Right lobe of liver (tissue), 4 donors: ENCODE results near the gene RASGRP3.

Source experiments
- POLR2A ChIP-seq: fragments of 450-650 bp; IDR thresholded peaks from one replicate; pipeline ENCODE4 v1.6.1; 2017; ENCODE audit warnings: antibody characterized with exemption, mild to moderate bottlenecking
- TF ChIP-seq, protein P1 (sequence below), 4 donors: fragments of 200-600 bp in 3 of 4; fragments of 450-650 bp in 1 of 4; IDR thresholded peaks; one replicate each; pipeline versions ENCODE4 v1.5.1 to v1.8.0; 2016 to 2022; ENCODE audit warnings: antibody characterized with exemption in 4 of 4, mild to moderate bottlenecking in 2 of 4
- donor health status: DM: no; HTN: no; CAD: no.
- donor health status: DM: no; HTN: no; CAD: no.
- donor health status: DM: no; HTN: yes; CAD: no.

DNA sequence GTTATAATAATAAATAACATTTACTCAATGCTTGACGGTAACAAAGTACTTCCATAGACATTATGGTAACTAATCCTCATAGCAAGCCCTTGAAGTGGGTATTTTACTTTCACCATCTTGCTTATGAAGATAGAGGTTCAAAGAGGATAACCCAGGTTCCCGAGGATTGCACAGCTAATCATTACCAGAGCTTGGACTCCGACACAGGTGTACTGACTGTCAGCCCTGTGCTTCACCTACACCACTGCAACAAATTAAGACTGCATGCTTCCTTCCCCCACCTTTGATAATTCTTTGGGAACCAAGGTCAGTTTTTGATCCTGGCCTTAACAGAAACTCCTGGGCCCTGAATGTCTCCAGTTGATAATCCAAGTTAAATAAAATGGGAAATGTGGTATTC, 73.8 kb downstream of the RASGRP3 start:
- TF ChIP-seq, protein P1, sequence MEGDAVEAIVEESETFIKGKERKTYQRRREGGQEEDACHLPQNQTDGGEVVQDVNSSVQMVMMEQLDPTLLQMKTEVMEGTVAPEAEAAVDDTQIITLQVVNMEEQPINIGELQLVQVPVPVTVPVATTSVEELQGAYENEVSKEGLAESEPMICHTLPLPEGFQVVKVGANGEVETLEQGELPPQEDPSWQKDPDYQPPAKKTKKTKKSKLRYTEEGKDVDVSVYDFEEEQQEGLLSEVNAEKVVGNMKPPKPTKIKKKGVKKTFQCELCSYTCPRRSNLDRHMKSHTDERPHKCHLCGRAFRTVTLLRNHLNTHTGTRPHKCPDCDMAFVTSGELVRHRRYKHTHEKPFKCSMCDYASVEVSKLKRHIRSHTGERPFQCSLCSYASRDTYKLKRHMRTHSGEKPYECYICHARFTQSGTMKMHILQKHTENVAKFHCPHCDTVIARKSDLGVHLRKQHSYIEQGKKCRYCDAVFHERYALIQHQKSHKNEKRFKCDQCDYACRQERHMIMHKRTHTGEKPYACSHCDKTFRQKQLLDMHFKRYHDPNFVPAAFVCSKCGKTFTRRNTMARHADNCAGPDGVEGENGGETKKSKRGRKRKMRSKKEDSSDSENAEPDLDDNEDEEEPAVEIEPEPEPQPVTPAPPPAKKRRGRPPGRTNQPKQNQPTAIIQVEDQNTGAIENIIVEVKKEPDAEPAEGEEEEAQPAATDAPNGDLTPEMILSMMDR (IDR thresholded peaks at IDR 0.05) = no peak
- TF ChIP-seq POLR2A = no peak
